GM12891 (cell line): ENCODE data around the gene ARMC12.

Experiments
- PAX5 ChIP-seq: IDR thresholded peaks from 2 replicates; pipeline ENCODE4 v1.6.1; 2011; ENCODE audit warnings: low read length, moderate library complexity, mild to moderate bottlenecking; ENCODE audit not compliant: insufficient read depth, severe bottlenecking
- POLR2A ChIP-seq: IDR thresholded peaks from 2 replicates; pipeline ENCODE4 v1.6.1; 2011; ENCODE audit warnings: low read depth, low read length, control low read depth
- POLR2AphosphoS5 ChIP-seq: IDR thresholded peaks from 2 replicates; pipeline ENCODE4 v1.6.1; 2011; ENCODE audit warnings: low read depth, low read length, control low read depth
- POU2F2 ChIP-seq: IDR thresholded peaks from 2 replicates; pipeline ENCODE4 v1.6.1; 2011; ENCODE audit warnings: low read depth, mild to moderate bottlenecking, control low read depth, low read length, moderate library complexity
- SPI1 ChIP-seq: IDR thresholded peaks from 2 replicates; pipeline ENCODE4 v1.6.1; 2011; ENCODE audit warnings: low read depth, low read length, control low read depth
- TAF1 ChIP-seq: IDR thresholded peaks from 2 replicates; pipeline ENCODE4 v1.6.1; 2011; ENCODE audit warnings: low read depth, low read length, control low read depth

GRCh38 chr6:35735452-35735851 is 1.4 kb upstream of the ARMC12 start:
- TF ChIP-seq POLR2A: no peak
- TF ChIP-seq POLR2AphosphoS5: no peak
- TF ChIP-seq SPI1: no peak
- no peak for TF ChIP-seq TAF1
- no peak for TF ChIP-seq POU2F2
- TF ChIP-seq PAX5: no peak
